GM23338 (cell line): ENCODE results near the gene RIPOR3.

ENCODE experiments used
- CREB1 ChIP-seq: fragments of 250-450 bp; sonication (Bioruptor Pico); IDR thresholded peaks from 2 replicates; pipeline ENCODE4 v1.5.0; 2020; ENCODE audit warnings: low read depth, mild to moderate bottlenecking, moderate library complexity
- CTCF ChIP-seq, 2 experiments: fragments of 200-600 bp in 1 of 2; sonication (generic) in 1 of 2; conservative IDR thresholded peaks; 2 replicates each; pipeline versions ENCODE4 v1.5.1 to v1.6.1; 2016 to 2017; ENCODE audit warnings: antibody characterized with exemption in 2 of 2, low read depth in 2 of 2, mild to moderate bottlenecking in 2 of 2, moderate library complexity in 1 of 2
- ETS1 ChIP-seq: IDR thresholded peaks from 2 replicates; pipeline ENCODE4 v1.6.1; 2016; ENCODE audit warnings: antibody characterized with exemption
- EZH2 ChIP-seq: fragments of 200-600 bp; sonication (generic); IDR thresholded peaks from one replicate; pipeline ENCODE4 v1.8.0; 2017; ENCODE audit warnings: antibody characterized with exemption, mild to moderate bottlenecking, low read depth; ENCODE audit not compliant: unreplicated experiment
- EZH2phosphoT487 ChIP-seq: fragments of 200-600 bp; sonication (generic); IDR thresholded peaks from one replicate; pipeline ENCODE4 v1.8.1; 2018; ENCODE audit warnings: antibody characterized with exemption; ENCODE audit not compliant: unreplicated experiment
- POLR2AphosphoS5 ChIP-seq: IDR thresholded peaks from 2 replicates; pipeline ENCODE4 v1.6.1; 2016; ENCODE audit warnings: antibody characterized with exemption, low read depth
- STAT1 ChIP-seq: IDR thresholded peaks from one replicate; pipeline ENCODE4 v1.6.1; 2016; ENCODE audit warnings: antibody characterized with exemption; ENCODE audit not compliant: unreplicated experiment
- ZNF331 ChIP-seq: fragments of 250-450 bp; sonication (Bioruptor Pico); IDR thresholded peaks from 2 replicates; pipeline ENCODE4 v1.5.0; 2020; ENCODE audit warnings: low read depth, mild to moderate bottlenecking, moderate library complexity
- TF ChIP-seq, protein P1 (sequence below): IDR thresholded peaks from one replicate; pipeline ENCODE4 v1.6.1; 2018; ENCODE audit warnings: antibody characterized with exemption; ENCODE audit not compliant: unreplicated experiment

DNA sequence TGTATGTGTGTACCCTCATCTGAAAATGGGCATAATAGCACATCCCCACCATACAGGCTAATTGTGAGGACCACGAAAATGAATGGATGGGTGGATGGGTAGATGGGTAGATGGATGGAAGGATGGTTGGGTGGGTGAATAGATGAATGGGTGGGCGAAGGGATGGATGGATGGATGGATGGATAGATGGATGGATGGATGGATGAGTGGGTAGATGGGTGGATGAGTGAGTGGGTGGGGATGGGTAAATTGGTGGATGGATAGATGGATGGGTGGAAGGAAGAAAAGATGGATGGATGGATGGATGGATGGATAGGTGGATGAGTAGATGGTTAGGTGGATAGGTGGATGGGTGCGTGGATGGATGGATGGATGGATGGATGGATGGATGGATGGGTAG lies 19.7 kb downstream of the RIPOR3 start:
- no peak for TF ChIP-seq CTCF (conservative IDR thresholded peaks at IDR 0.05; ENCODE audit: low read depth in 2 of 2)
- TF ChIP-seq EZH2phosphoT487 = no peak
- TF ChIP-seq CREB1 = no peak
- TF ChIP-seq EZH2 = no peak
- no peak for TF ChIP-seq ETS1
- no peak for TF ChIP-seq POLR2AphosphoS5
- TF ChIP-seq ZNF331 (CRISPR knock-in tag) = no peak
- TF ChIP-seq, protein P1, sequence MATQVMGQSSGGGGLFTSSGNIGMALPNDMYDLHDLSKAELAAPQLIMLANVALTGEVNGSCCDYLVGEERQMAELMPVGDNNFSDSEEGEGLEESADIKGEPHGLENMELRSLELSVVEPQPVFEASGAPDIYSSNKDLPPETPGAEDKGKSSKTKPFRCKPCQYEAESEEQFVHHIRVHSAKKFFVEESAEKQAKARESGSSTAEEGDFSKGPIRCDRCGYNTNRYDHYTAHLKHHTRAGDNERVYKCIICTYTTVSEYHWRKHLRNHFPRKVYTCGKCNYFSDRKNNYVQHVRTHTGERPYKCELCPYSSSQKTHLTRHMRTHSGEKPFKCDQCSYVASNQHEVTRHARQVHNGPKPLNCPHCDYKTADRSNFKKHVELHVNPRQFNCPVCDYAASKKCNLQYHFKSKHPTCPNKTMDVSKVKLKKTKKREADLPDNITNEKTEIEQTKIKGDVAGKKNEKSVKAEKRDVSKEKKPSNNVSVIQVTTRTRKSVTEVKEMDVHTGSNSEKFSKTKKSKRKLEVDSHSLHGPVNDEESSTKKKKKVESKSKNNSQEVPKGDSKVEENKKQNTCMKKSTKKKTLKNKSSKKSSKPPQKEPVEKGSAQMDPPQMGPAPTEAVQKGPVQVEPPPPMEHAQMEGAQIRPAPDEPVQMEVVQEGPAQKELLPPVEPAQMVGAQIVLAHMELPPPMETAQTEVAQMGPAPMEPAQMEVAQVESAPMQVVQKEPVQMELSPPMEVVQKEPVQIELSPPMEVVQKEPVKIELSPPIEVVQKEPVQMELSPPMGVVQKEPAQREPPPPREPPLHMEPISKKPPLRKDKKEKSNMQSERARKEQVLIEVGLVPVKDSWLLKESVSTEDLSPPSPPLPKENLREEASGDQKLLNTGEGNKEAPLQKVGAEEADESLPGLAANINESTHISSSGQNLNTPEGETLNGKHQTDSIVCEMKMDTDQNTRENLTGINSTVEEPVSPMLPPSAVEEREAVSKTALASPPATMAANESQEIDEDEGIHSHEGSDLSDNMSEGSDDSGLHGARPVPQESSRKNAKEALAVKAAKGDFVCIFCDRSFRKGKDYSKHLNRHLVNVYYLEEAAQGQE = no peak
- TF ChIP-seq STAT1 = no peak
